H1 (cell line): ENCODE measurements around the gene IDI2. TPM values are rescaled to one million over a fixed set of nuclear protein-coding genes. Genes with fewer than 3 reads are reported as not detected.

Experiments used
- ATF3 ChIP-seq: IDR thresholded peaks from 2 replicates; pipeline ENCODE4 v1.6.1; 2011; ENCODE audit warnings: low read depth, mild to moderate bottlenecking, low read length; ENCODE audit not compliant: insufficient read depth
- CEBPB ChIP-seq: IDR thresholded peaks from 2 replicates; pipeline ENCODE4 v1.6.1; 2012; ENCODE audit warnings: low read depth, low read length
- GABPA ChIP-seq: IDR thresholded peaks from 2 replicates; pipeline ENCODE4 v1.6.1; 2011; ENCODE audit warnings: mild to moderate bottlenecking, low read length, moderate library complexity, borderline replicate concordance; ENCODE audit not compliant: insufficient read depth
- KDM5A ChIP-seq: fragments of 200-600 bp; IDR thresholded peaks from 2 replicates; pipeline ENCODE4 v1.7.1; 2012; ENCODE audit warnings: mild to moderate bottlenecking, low read length, inconsistent platforms, mixed read lengths
- MAFK ChIP-seq: IDR thresholded peaks from 2 replicates; pipeline ENCODE4 v1.6.1; 2012; ENCODE audit warnings: low read depth, mild to moderate bottlenecking, improper control_type of control experiment, low read length
- SIRT6 ChIP-seq: IDR thresholded peaks from one replicate; pipeline ENCODE4 v1.7.1; 2012; ENCODE audit warnings: low read length, inconsistent platforms
- SP1 ChIP-seq: IDR thresholded peaks from 2 replicates; pipeline ENCODE4 v1.6.1; 2011; ENCODE audit warnings: low read depth, low read length
- polyA plus RNA-seq, 7 experiments: library from polyadenylated mRNA; depleted of rRNA in 3 of 7; stranded (reverse) in 5 of 7; unstranded in 2 of 7; fragments of >200 nt in 5 of 7; fragments of 200-250 nt in 2 of 7; gene quantifications; 1 replicate in 5 of 7; 2 replicates in 1 of 7; 4 replicates in 1 of 7; pipeline versions ENCODE4 v1.2.1 to v1.2.3, GENCODE V29; 2011 to 2013; ENCODE audit warnings: missing spikeins in 2 of 7, mixed read lengths in 2 of 7
- total RNA-seq: library from RNA; stranded (reverse); fragmentation: NEBNext Ultra II Directional; extraction: Animal tissue kit (Norgen Biotek cat#: 25700); gene quantifications from 2 replicates; pipeline ENCODE4 v1.2.1, GENCODE V29; 2021

The IDI2 gene
- total and polyA plus RNA-seq, 2 of the 8 experiments (the other 6 are each of a cell fraction or from before 2014, with no cell fraction given) = not detected

DNA sequence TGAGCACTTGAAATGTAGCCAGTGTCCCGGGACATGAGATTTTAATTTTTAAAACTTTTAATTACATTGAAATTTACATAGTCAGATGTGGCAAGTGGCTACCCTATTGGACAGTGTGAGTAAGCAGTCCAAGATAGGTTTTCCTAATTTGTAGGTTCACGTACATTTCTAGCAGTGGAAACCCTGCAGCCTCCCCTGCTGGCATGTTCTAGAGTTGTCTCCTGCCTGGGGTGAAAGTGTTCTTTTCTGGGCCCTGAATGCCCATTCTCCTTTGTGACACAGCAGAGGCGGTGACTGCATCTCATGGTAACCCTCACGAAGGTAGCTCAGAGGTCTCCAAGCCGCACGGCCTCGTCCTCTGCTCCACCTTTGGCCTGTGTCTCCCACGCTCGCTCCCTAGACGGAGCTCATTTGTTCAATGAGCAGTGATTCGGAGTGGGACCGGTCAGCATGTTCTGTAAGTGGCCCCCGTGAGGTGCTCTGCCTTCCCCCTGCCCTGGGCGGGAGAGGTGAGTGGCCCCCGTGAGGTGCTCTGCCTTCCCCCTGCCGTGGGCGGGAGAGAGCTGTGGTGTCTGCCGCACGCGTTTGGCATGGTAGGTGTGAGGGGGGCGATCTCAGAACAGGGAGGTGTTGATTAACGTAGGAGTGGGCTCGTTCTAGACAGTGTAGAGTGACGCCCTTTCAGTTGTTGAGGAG, 48.5 kb upstream of the IDI2 start (continued):
- TF ChIP-seq SIRT6 (no peak), KDM5A (no peak), ATF3 (no peak), MAFK (no peak), GABPA (no peak), SP1 (no peak), CEBPB (no peak)
- TF ChIP-seq, all 59 proteins: peak for 2
